ENCODE measurements around the gene ADAMTS12. TPM values are rescaled to one million over a fixed set of nuclear protein-coding genes. Genes with fewer than 3 reads are reported as not detected.

Gene ADAMTS12
- total and polyA plus RNA-seq, 2 of the 8 experiments (the other 6 are each of a cell fraction or from before 2014, with no cell fraction given), result 6.4 to 12.8 TPM

DNA sequence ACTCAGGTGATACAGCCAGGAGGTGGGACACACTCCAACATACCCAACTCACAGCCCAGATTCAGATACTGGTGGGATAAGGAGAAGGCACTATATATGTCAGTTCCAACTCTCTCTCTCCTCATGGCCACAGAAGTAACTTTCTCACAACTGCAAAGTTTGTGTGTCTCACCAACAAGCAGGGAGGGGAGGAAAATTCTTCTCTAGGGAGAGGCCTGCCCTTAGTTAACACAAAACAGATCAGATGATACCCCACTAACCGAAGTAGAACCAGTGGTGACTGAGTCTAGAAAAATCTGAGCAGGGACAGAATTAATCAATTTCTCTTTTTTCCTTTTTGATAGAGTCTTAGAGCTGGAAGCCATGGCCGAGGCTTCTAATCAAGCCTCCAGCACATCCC is 133.1 kb downstream of the ADAMTS12 start:
- H3K14ac ChIP-seq (ENCODE audit: insufficient read length), result no peak overlapping the region
- H3K4ac ChIP-seq (replicated peaks; ENCODE audit: insufficient read length, low read depth, low read length), result no peak overlapping the region
- H3K4me3 ChIP-seq (ENCODE audit: extremely low read depth in 1 of 4, insufficient read depth in 2 of 4, low read depth in 3 of 4, low read length in 4 of 4), result no peak overlapping the region
- no peak overlapping the region for H3K56ac ChIP-seq (replicated peaks; ENCODE audit: insufficient read length, low read depth, low read length)
- H2BK120ac ChIP-seq (replicated peaks; ENCODE audit: low read depth, low read length), result no peak overlapping the region
- H2BK12ac ChIP-seq (ENCODE audit: low read depth, low read length), result no peak overlapping the region
- CTCF ChIA-PET (ENCODE audit: partially characterized antibody), result no interaction called here
- no peaks in the 10 kb centered on the region for H3K23me2 ChIP-seq (ENCODE audit: low read depth, low read length)
- no peak overlapping the region for H2AK5ac ChIP-seq (ENCODE audit: low read depth, low read length)
- H3K4me2 ChIP-seq (ENCODE audit: insufficient read depth in 1 of 2, low read depth in 2 of 2, low read length in 2 of 2), result no peak overlapping the region
- no peaks in the 10 kb centered on the region for H3K27me3 ChIP-seq (replicated peaks in 1 of 4; ENCODE audit: control insufficient read depth in 3 of 4, extremely low read depth in 1 of 4, insufficient read depth in 3 of 4, low read length in 3 of 4)
- H4K91ac ChIP-seq (replicated peaks; ENCODE audit: insufficient read length, low read length), result no peak overlapping the region
- H4K8ac ChIP-seq (ENCODE audit: extremely low read depth, insufficient read depth, low read length), result no peak overlapping the region
- no peak overlapping the region for H4K5ac ChIP-seq (ENCODE audit: insufficient read length, low read depth, low read length)
- H3K18ac ChIP-seq (ENCODE audit: extremely low read depth, low read length), result no peak overlapping the region
- H3K4me1 ChIP-seq (replicated peaks in 1 of 4; ENCODE audit: control insufficient read depth in 3 of 4, insufficient read depth in 4 of 4, low read length in 3 of 4), result peaks cover 2 to 13% (median 7%) of the 10 kb centered on the region in 4 experiments; a peak in 5 of 7 replicates
- 88% methylated on average over 2 of the region's 2 CpGs; no CpG with 5 or more reads in 1 of the 2 experiments for WGBS, 2 experiments (ENCODE audit: extremely low coverage in 1 of 2, insufficient coverage in 1 of 2, insufficient read length in 1 of 2, insufficient replicate concordance in 2 of 2, low coverage in 1 of 2, low lambda C conversion rate in 2 of 2, missing lambda C conversion rate in 1 of 2)
- DNase-seq (ENCODE audit: low read depth in 1 of 2, low spot score in 2 of 2) (no peak), FAIRE-seq (no peak)
- H3K9ac ChIP-seq (replicated peaks in 1 of 4; ENCODE audit: extremely low read depth in 1 of 4, low read depth in 3 of 4, low read length in 3 of 4), result no peak overlapping the region
- H3K79me2 ChIP-seq (ENCODE audit: control insufficient read depth in 1 of 2, insufficient read depth in 2 of 2, low read length in 2 of 2), result no peaks in the 10 kb centered on the region; a peak in 1 of 4 replicates
- POLR2A ChIA-PET (ENCODE audit: partially characterized antibody), result no interaction called here
- no peaks in the 10 kb centered on the region for H3K79me1 ChIP-seq (ENCODE audit: low read depth, low read length)
- H3K23ac ChIP-seq (ENCODE audit: insufficient read length), result no peak overlapping the region
- H3K27ac ChIP-seq (ENCODE audit: low read depth, low read length), result no peak overlapping the region
- no peak overlapping the region for H2BK20ac ChIP-seq (ENCODE audit: low read length)
- no peaks in the 10 kb centered on the region for H3K36me3 ChIP-seq (ENCODE audit: control insufficient read depth in 2 of 4, insufficient read depth in 4 of 4, low read length in 3 of 4)
- no peak overlapping the region for H2BK15ac ChIP-seq (ENCODE audit: low read length)
- no peak overlapping the region for H2AFZ ChIP-seq (ENCODE audit: low read length)
- no peaks in the 10 kb centered on the region for H3K9me3 ChIP-seq (ENCODE audit: insufficient read depth in 2 of 2, low read depth in 1 of 2, low read length in 1 of 2)
- no peak overlapping the region for H2BK5ac ChIP-seq (ENCODE audit: low read depth, low read length)
- H4K20me1 ChIP-seq (replicated peaks in 1 of 2; ENCODE audit: control insufficient read depth in 1 of 2, insufficient read depth in 2 of 2, low read length in 2 of 2), result no peaks in the 10 kb centered on the region
- TF ChIP-seq, protein P1, sequence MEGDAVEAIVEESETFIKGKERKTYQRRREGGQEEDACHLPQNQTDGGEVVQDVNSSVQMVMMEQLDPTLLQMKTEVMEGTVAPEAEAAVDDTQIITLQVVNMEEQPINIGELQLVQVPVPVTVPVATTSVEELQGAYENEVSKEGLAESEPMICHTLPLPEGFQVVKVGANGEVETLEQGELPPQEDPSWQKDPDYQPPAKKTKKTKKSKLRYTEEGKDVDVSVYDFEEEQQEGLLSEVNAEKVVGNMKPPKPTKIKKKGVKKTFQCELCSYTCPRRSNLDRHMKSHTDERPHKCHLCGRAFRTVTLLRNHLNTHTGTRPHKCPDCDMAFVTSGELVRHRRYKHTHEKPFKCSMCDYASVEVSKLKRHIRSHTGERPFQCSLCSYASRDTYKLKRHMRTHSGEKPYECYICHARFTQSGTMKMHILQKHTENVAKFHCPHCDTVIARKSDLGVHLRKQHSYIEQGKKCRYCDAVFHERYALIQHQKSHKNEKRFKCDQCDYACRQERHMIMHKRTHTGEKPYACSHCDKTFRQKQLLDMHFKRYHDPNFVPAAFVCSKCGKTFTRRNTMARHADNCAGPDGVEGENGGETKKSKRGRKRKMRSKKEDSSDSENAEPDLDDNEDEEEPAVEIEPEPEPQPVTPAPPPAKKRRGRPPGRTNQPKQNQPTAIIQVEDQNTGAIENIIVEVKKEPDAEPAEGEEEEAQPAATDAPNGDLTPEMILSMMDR (IDR thresholded peaks at IDR 0.05; ENCODE audit: control extremely low read depth in 1 of 3, insufficient read depth in 1 of 3, low read depth in 1 of 3, low read length in 3 of 3), result no peak
- TF ChIP-seq RBBP5 (IDR thresholded peaks at IDR 0.05; ENCODE audit: borderline replicate concordance, low read depth, low read length) (no peak), GTF2F1 (IDR thresholded peaks at IDR 0.05; ENCODE audit: borderline replicate concordance, low read depth, low read length) (no peak), CBX8 (IDR thresholded peaks at IDR 0.05; ENCODE audit: borderline replicate concordance, low read depth, low read length) (no peak), SUZ12 (IDR thresholded peaks at IDR 0.05; ENCODE audit: low read length) (no peak), TCF12 (IDR thresholded peaks at IDR 0.05; ENCODE audit: low read depth, low read length) (no peak), BCL11A (IDR thresholded peaks at IDR 0.05; ENCODE audit: low read depth in 2 of 2, low read length in 2 of 2) (no peak), CHD2 (IDR thresholded peaks at IDR 0.05; ENCODE audit: low read length) (no peak), ZNF274 (IDR thresholded peaks at IDR 0.05; ENCODE audit: borderline replicate concordance, extremely low read depth, low read length) (no peak), TAF7 (optimal IDR thresholded peaks at IDR 0.05; ENCODE audit: borderline replicate concordance, low read depth, low read length) (no peak)
- TF ChIP-seq, protein P2, sequence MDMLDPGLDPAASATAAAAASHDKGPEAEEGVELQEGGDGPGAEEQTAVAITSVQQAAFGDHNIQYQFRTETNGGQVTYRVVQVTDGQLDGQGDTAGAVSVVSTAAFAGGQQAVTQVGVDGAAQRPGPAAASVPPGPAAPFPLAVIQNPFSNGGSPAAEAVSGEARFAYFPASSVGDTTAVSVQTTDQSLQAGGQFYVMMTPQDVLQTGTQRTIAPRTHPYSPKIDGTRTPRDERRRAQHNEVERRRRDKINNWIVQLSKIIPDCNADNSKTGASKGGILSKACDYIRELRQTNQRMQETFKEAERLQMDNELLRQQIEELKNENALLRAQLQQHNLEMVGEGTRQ (IDR thresholded peaks at IDR 0.05; ENCODE audit: low read length), result no peak

All from H1 (cell line).